HG02610 (cell line): ENCODE results near the gene CCL5.

Source experiments
- ATAC-seq: cut with Tn5 transposase; IDR thresholded peaks from one replicate; pipeline ENCODE4 v1.9.1; 2021; ENCODE audit warnings: mild to moderate bottlenecking, moderate library complexity; ENCODE audit not compliant: unreplicated experiment

Gene CCL5

GRCh38 chr17:35868737-35869136, 11.4 kb downstream of the CCL5 start, which contains the start of gene HEATR9:
TSS of gene HEATR9 (minus strand) at chr17:35868891. CDS start at chr17:35868742, 149 bp downstream.
- ATAC-seq = no peak

- no peak for ATAC-seq
Observed at GRCh38 chr17:35867574-35867973, 12.6 kb downstream of the CCL5 start.

- ATAC-seq = no peak
Observed at GRCh38 chr17:35866341-35866950, 13.7 kb downstream of the CCL5 start.

GRCh38 chr17:35865412-35866340, 14.5 kb downstream of the CCL5 start:
- no peak for ATAC-seq

- ATAC-seq = no peak
Observed at GRCh38 chr17:35864853-35865252, 15.3 kb downstream of the CCL5 start.

- no peak for ATAC-seq
Observed at GRCh38 chr17:35856603-35857002, 23.6 kb downstream of the CCL5 start.

- no peak for ATAC-seq
Observed at GRCh38 chr17:35855965-35856364, 24.2 kb downstream of the CCL5 start.

GRCh38 chr17:35849469-35850348, 30.5 kb downstream of the CCL5 start:
- ATAC-seq = no peak

GRCh38 chr17:35847633-35848373, 32.4 kb downstream of the CCL5 start:
- no peak for ATAC-seq

- no peak for ATAC-seq
Observed at GRCh38 chr17:35847006-35847405, 33.2 kb downstream of the CCL5 start.

- no peak for ATAC-seq
Observed at GRCh38 chr17:35846055-35846809, 33.9 kb downstream of the CCL5 start.

GRCh38 chr17:35844547-35844946, 35.6 kb downstream of the CCL5 start:
- ATAC-seq = no peak

GRCh38 chr17:35843698-35844097, 36.5 kb downstream of the CCL5 start:
- no peak for ATAC-seq

- no peak for ATAC-seq
Observed at GRCh38 chr17:35842239-35842638, 37.9 kb downstream of the CCL5 start.

GRCh38 chr17:35841505-35841904, 38.7 kb downstream of the CCL5 start:
- ATAC-seq = no peak

- ATAC-seq = no peak
Observed at GRCh38 chr17:35841101-35841500, 39.1 kb downstream of the CCL5 start.

- no peak for ATAC-seq
Observed at GRCh38 chr17:35825206-35825605, 55.0 kb downstream of the CCL5 start.
